GM12878 (cell line): ENCODE measurements around the gene UBASH3A. TPM values are rescaled to one million over a fixed set of nuclear protein-coding genes. Genes with fewer than 3 reads are reported as not detected.

ENCODE experiments used
- DPF2 ChIP-seq: fragments of 450-650 bp; IDR thresholded peaks from 2 replicates; pipeline ENCODE4 v1.6.1; 2017; ENCODE audit warnings: mild to moderate bottlenecking
- FOXM1 ChIP-seq: IDR thresholded peaks from 2 replicates; pipeline ENCODE4 v1.6.1; 2012; ENCODE audit warnings: low read depth, mild to moderate bottlenecking, inconsistent platforms, low read length, moderate library complexity
- HDAC6 ChIP-seq: fragments of 200-600 bp; sonication (generic); IDR thresholded peaks from one replicate; pipeline ENCODE4 v1.8.0; 2017; ENCODE audit warnings: antibody characterized with exemption; ENCODE audit not compliant: unreplicated experiment
- IKZF1 ChIP-seq: fragments of 450-650 bp; conservative IDR thresholded peaks from 2 replicates; pipeline ENCODE4 v1.6.1; 2017; ENCODE audit warnings: antibody characterized with exemption, mild to moderate bottlenecking
- IKZF2 ChIP-seq, 2 experiments: fragments of 450-650 bp; IDR thresholded peaks; 2 replicates each; pipeline ENCODE4 v1.6.1; 2017; ENCODE audit warnings: mild to moderate bottlenecking in 2 of 2, moderate library complexity in 2 of 2
- IRF4 ChIP-seq: IDR thresholded peaks from 2 replicates; pipeline ENCODE4 v1.6.1; 2011; ENCODE audit warnings: low read depth, low read length
- JUND ChIP-seq: IDR thresholded peaks from 2 replicates; pipeline ENCODE4 v1.6.1; 2012; ENCODE audit warnings: low read depth, mild to moderate bottlenecking, low read length, improper control_type of control experiment, moderate library complexity
- NBN ChIP-seq: fragments of 450-650 bp; IDR thresholded peaks from 2 replicates; pipeline ENCODE4 v1.6.1; 2016
- NFXL1 ChIP-seq: fragments of 450-650 bp; IDR thresholded peaks from 2 replicates; pipeline ENCODE4 v1.6.1; 2017; ENCODE audit warnings: antibody characterized with exemption, mild to moderate bottlenecking, borderline replicate concordance
- NFYA ChIP-seq: IDR thresholded peaks from 2 replicates; pipeline ENCODE4 v1.6.1; 2011; ENCODE audit warnings: low read depth, mild to moderate bottlenecking, low read length, improper control_type of control experiment, borderline replicate concordance
- NFYB ChIP-seq: IDR thresholded peaks from 2 replicates; pipeline ENCODE4 v1.6.1; 2011; ENCODE audit warnings: low read depth, mild to moderate bottlenecking, low read length, improper control_type of control experiment, moderate library complexity; ENCODE audit not compliant: insufficient read depth
- RAD21 ChIP-seq: IDR thresholded peaks from 2 replicates; pipeline ENCODE4 v1.6.1; 2011; ENCODE audit warnings: mild to moderate bottlenecking, low read depth, low read length, moderate library complexity; ENCODE audit not compliant: insufficient read depth
- RAD51 ChIP-seq: fragments of 450-650 bp; IDR thresholded peaks from 2 replicates; pipeline ENCODE4 v1.6.1; 2016; ENCODE audit warnings: moderate library complexity, mild to moderate bottlenecking, inconsistent platforms
- SPI1 ChIP-seq: IDR thresholded peaks from 2 replicates; pipeline ENCODE4 v1.6.1; 2011; ENCODE audit warnings: low read depth, mild to moderate bottlenecking, low read length, moderate library complexity, borderline replicate concordance; ENCODE audit not compliant: insufficient read depth
- TAF1 ChIP-seq: IDR thresholded peaks from 2 replicates; pipeline ENCODE4 v1.6.1; 2011; ENCODE audit warnings: mild to moderate bottlenecking, low read depth, low read length, borderline replicate concordance
- YBX1 ChIP-seq: fragments of 450-650 bp; IDR thresholded peaks from 2 replicates; pipeline ENCODE4 v1.6.1; 2016; ENCODE audit warnings: antibody characterized with exemption
- polyA plus RNA-seq, 11 experiments: library from polyadenylated mRNA; depleted of rRNA in 4 of 11; unstranded in 6 of 11; stranded (reverse) in 5 of 11; fragments of >200 nt; fragmentation: Nextera tagmentation in 4 of 11; fragmentation: Illumina TruSeq in 1 of 11; extraction: Ambion mirVana in 4 of 11; extraction: Trizol in 1 of 11; gene quantifications; 1 replicate in 1 of 11; 2 replicates in 10 of 11; pipeline versions ENCODE4 v1.2.1 to v1.2.3, GENCODE V29; 2011 to 2016; ENCODE audit warnings: inconsistent platforms in 2 of 11, missing spikeins in 2 of 11, low read depth in 1 of 11
- total RNA-seq, 4 experiments: library from RNA; depleted of rRNA in 3 of 4; stranded (reverse); fragments of >200 nt in 3 of 4; fragmentation: Illumina TruSeq in 1 of 4; extraction: Trizol in 1 of 4; gene quantifications; 2 replicates each; pipeline versions ENCODE4 v1.2.1 to v1.2.3, GENCODE V29; 2013 to 2021
- TF ChIP-seq, protein P1 (sequence below): IDR thresholded peaks from 2 replicates; pipeline ENCODE4 v1.6.1; 2011; ENCODE audit warnings: mild to moderate bottlenecking, low read depth, low read length, moderate library complexity; ENCODE audit not compliant: insufficient replicate concordance
- TF ChIP-seq, protein P2 (sequence below): fragments of 450-650 bp; IDR thresholded peaks from 2 replicates; pipeline ENCODE4 v1.6.1; 2016; ENCODE audit warnings: mild to moderate bottlenecking
- TF ChIP-seq, protein P3 (sequence below): fragments of 450-650 bp; IDR thresholded peaks from 2 replicates; pipeline ENCODE4 v1.6.1; 2017; ENCODE audit warnings: mild to moderate bottlenecking, low read depth, inconsistent platforms; ENCODE audit not compliant: poor library complexity, severe bottlenecking
- TF ChIP-seq, protein P4 (sequence below): fragments of 450-650 bp; formaldehyde crosslinking; IDR thresholded peaks from 2 replicates; pipeline ENCODE4 v1.4.0; 2022; ENCODE audit warnings: mild to moderate bottlenecking, moderate library complexity
- TF ChIP-seq, protein P5 (sequence below): IDR thresholded peaks from 2 replicates; pipeline ENCODE4 v1.6.1; 2012; ENCODE audit warnings: low read depth, low read length, improper control_type of control experiment

UBASH3A gene
- total and polyA plus RNA-seq, 10 of the 15 experiments (the other 5 are each of a cell fraction or from before 2014, with no cell fraction given): 0.04 to 0.39 (median 0.23) TPM; not detected in 1

DNA sequence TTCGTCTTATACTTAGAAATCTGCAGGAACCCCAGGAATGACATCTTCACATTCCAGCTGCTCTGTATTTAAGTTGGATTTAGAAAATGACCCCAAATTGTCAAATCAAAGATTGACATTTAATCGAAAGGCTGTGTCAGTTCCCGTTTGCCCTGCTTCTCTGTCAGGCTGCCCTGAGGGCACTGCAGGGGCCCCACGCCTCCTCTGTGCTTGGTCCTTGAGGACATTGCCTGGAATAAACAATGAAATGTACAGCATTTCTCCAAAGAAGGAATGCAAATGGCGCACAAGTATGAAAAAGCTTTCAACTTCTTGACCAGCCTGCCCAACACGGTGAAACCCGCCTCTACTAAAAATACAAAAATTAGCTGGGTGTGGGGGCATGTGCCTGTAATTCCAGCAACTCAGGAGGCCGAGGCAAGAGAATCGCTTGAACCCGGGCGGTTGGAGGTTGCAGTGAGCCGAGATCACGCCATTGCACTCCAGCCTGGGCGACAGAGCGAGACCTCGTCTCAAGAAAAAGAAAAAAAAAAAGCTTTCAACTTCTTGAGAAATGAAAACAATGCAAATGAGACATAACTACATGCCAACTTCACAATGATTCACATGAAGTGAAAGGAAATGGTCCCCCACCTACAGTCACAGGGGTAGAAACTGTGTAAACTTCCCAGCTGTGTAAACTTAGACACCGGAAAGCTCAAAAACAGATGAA is 10.8 kb upstream of the UBASH3A start (continued):
- TF ChIP-seq, protein P1, sequence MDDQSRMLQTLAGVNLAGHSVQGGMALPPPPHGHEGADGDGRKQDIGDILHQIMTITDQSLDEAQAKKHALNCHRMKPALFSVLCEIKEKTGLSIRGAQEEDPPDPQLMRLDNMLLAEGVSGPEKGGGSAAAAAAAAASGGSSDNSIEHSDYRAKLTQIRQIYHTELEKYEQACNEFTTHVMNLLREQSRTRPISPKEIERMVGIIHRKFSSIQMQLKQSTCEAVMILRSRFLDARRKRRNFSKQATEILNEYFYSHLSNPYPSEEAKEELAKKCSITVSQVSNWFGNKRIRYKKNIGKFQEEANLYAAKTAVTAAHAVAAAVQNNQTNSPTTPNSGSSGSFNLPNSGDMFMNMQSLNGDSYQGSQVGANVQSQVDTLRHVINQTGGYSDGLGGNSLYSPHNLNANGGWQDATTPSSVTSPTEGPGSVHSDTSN: no peak
- TF ChIP-seq JUND (no peak), TAF1 (peak; percentile 17; the same call in 1 of the 2 replicates), DPF2 (no peak), NFYA (no peak), NFYB (no peak), IKZF2 (IDR thresholded peaks at IDR 0.05) (peak; percentile 57 to 60; a peak in 2 of 4 replicates), RAD51 (no peak), NBN (peak; percentile 74; the same call in 1 of the 2 replicates), YBX1 (no peak), IKZF1 (peak; percentile 39; the same call in 1 of the 2 replicates), IRF4 (no peak), NFXL1 (no peak), RAD21 (peak; percentile 34), HDAC6 (no peak), SPI1 (no peak; the same call in 1 of the 2 replicates), FOXM1 (peak; percentile 60; the same call in 1 of the 2 replicates)
- TF ChIP-seq, protein P2, sequence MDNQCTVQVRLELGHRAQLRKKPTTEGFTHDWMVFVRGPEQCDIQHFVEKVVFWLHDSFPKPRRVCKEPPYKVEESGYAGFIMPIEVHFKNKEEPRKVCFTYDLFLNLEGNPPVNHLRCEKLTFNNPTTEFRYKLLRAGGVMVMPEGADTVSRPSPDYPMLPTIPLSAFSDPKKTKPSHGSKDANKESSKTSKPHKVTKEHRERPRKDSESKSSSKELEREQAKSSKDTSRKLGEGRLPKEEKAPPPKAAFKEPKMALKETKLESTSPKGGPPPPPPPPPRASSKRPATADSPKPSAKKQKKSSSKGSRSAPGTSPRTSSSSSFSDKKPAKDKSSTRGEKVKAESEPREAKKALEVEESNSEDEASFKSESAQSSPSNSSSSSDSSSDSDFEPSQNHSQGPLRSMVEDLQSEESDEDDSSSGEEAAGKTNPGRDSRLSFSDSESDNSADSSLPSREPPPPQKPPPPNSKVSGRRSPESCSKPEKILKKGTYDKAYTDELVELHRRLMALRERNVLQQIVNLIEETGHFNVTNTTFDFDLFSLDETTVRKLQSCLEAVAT: no peak
- TF ChIP-seq, protein P3, sequence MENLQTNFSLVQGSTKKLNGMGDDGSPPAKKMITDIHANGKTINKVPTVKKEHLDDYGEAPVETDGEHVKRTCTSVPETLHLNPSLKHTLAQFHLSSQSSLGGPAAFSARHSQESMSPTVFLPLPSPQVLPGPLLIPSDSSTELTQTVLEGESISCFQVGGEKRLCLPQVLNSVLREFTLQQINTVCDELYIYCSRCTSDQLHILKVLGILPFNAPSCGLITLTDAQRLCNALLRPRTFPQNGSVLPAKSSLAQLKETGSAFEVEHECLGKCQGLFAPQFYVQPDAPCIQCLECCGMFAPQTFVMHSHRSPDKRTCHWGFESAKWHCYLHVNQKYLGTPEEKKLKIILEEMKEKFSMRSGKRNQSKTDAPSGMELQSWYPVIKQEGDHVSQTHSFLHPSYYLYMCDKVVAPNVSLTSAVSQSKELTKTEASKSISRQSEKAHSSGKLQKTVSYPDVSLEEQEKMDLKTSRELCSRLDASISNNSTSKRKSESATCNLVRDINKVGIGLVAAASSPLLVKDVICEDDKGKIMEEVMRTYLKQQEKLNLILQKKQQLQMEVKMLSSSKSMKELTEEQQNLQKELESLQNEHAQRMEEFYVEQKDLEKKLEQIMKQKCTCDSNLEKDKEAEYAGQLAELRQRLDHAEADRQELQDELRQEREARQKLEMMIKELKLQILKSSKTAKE: no peak
- TF ChIP-seq, protein P4, sequence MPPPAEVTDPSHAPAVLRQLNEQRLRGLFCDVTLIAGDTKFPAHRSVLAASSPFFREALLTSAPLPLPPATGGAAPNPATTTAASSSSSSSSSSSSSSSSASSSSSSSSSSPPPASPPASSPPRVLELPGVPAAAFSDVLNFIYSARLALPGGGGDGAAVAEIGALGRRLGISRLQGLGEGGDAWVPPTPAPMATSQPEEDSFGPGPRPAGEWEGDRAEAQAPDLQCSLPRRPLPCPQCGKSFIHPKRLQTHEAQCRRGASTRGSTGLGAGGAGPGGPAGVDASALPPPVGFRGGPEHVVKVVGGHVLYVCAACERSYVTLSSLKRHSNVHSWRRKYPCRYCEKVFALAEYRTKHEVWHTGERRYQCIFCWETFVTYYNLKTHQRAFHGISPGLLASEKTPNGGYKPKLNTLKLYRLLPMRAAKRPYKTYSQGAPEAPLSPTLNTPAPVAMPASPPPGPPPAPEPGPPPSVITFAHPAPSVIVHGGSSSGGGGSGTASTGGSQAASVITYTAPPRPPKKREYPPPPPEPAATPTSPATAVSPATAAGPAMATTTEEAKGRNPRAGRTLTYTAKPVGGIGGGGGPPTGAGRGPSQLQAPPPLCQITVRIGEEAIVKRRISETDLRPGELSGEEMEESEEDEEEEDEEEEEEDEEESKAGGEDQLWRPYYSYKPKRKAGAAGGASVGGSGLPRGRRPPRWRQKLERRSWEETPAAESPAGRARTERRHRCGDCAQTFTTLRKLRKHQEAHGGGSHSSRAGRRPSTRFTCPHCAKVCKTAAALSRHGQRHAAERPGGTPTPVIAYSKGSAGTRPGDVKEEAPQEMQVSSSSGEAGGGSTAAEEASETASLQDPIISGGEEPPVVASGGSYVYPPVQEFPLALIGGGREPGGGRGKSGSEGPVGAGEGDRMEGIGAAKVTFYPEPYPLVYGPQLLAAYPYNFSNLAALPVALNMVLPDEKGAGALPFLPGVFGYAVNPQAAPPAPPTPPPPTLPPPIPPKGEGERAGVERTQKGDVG (CRISPR knock-in tag): no peak
- TF ChIP-seq, protein P5, sequence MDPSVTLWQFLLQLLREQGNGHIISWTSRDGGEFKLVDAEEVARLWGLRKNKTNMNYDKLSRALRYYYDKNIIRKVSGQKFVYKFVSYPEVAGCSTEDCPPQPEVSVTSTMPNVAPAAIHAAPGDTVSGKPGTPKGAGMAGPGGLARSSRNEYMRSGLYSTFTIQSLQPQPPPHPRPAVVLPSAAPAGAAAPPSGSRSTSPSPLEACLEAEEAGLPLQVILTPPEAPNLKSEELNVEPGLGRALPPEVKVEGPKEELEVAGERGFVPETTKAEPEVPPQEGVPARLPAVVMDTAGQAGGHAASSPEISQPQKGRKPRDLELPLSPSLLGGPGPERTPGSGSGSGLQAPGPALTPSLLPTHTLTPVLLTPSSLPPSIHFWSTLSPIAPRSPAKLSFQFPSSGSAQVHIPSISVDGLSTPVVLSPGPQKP: no peak
